Mammary epithelial cell (primary cell): Measurements from ENCODE around the gene ZIC1.

Source experiments
- CTCF ChIP-seq, 2 donors: IDR thresholded peaks in 1 of 2; conservative IDR thresholded peaks in 1 of 2; 2 replicates each; pipeline ENCODE4 v1.5.1; 2011 to 2012; ENCODE audit warnings: inconsistent platforms in 2 of 2, low read length in 2 of 2, mild to moderate bottlenecking in 2 of 2, control low read depth in 1 of 2, low read depth in 1 of 2; ENCODE audit not compliant: insufficient read depth in 1 of 2; ENCODE audit errors: extremely low read depth in 1 of 2
- EZH2 ChIP-seq: IDR thresholded peaks from 2 replicates; pipeline ENCODE4 v1.6.1; 2012; ENCODE audit warnings: low read length, inconsistent platforms, borderline replicate concordance

GRCh38 chr3:147423798-147424580 is 14.8 kb downstream of the ZIC1 start:
- TF ChIP-seq CTCF (conservative IDR thresholded peaks at IDR 0.05 in 1 of 2, IDR thresholded peaks at IDR 0.05 in 1 of 2; ENCODE audit: extremely low read depth in 1 of 2, insufficient read depth in 1 of 2, low read depth in 1 of 2, low read length in 2 of 2) (no peak), EZH2 (peak; percentile 82)
